GM19468 (cell line): Measurements from ENCODE around the gene USP32.
"Not testable (repeated sequence)": the region's sequence is repeated elsewhere in the genome, so short reads cannot be mapped to it uniquely, and the experiment has no call there.

Experiments
- ATAC-seq: cut with Tn5 transposase; IDR thresholded peaks from one replicate; pipeline ENCODE4 v1.9.1; 2021; ENCODE audit warnings: mild to moderate bottlenecking, moderate library complexity, moderate number of reproducible peaks; ENCODE audit not compliant: unreplicated experiment; ENCODE audit errors: extremely low read depth

The USP32 gene

GRCh38 chr17:60249290-60249826 is 142.6 kb downstream of the USP32 start:
- ATAC-seq: no peak

- no peak for ATAC-seq
Observed at GRCh38 chr17:60248618-60249289, 143.2 kb downstream of the USP32 start.

- no peak for ATAC-seq
Observed at GRCh38 chr17:60247836-60248461, 144.0 kb downstream of the USP32 start.

- ATAC-seq: no peak
Observed at GRCh38 chr17:60244656-60245055, 147.3 kb downstream of the USP32 start.

GRCh38 chr17:60240290-60240689 is 151.6 kb downstream of the USP32 start:
- ATAC-seq: no peak

- ATAC-seq: no peak
Observed at GRCh38 chr17:60231691-60232090, 160.2 kb downstream of the USP32 start.

GRCh38 chr17:60231234-60231633 is 160.7 kb downstream of the USP32 start:
- no peak for ATAC-seq

- ATAC-seq: no peak
Observed at GRCh38 chr17:60230358-60230757, 161.6 kb downstream of the USP32 start.

- ATAC-seq: no peak
Observed at GRCh38 chr17:60229188-60229802, 162.6 kb downstream of the USP32 start.

- not testable (repeated sequence) for ATAC-seq
Observed at GRCh38 chr17:60227276-60227675, 164.7 kb downstream of the USP32 start.

- ATAC-seq: no peak
Observed at GRCh38 chr17:60224064-60224463, 167.9 kb downstream of the USP32 start.

- ATAC-seq: no peak
Observed at GRCh38 chr17:60223456-60223855, 168.5 kb downstream of the USP32 start.

GRCh38 chr17:60218774-60219173 is 173.2 kb downstream of the USP32 start:
- ATAC-seq: not testable (repeated sequence)

GRCh38 chr17:60215895-60216294 is 176.0 kb downstream of the USP32 start:
- ATAC-seq: not testable (repeated sequence)

- ATAC-seq: not testable (repeated sequence)
Observed at GRCh38 chr17:60211282-60211681, 180.7 kb downstream of the USP32 start.

- ATAC-seq: not testable (repeated sequence)
Observed at GRCh38 chr17:60208302-60208701, 183.6 kb downstream of the USP32 start.

- not testable (repeated sequence) for ATAC-seq
Observed at GRCh38 chr17:60205782-60206181, 186.2 kb downstream of the USP32 start.

- ATAC-seq: not testable (repeated sequence)
Observed at GRCh38 chr17:60198630-60199029, 193.3 kb downstream of the USP32 start.

GRCh38 chr17:60194141-60194540 is 197.8 kb downstream of the USP32 start:
- not testable (repeated sequence) for ATAC-seq

GRCh38 chr17:60193482-60193881 is 198.5 kb downstream of the USP32 start:
- no peak for ATAC-seq

GRCh38 chr17:60193032-60193431 is 198.9 kb downstream of the USP32 start:
- not testable (repeated sequence) for ATAC-seq
